ENCODE results near the gene TMEM185B.
"Not testable (repeated sequence)": the region's sequence is repeated elsewhere in the genome, so short reads cannot be mapped to it uniquely, and the experiment has no call there.

Gene TMEM185B

DNA sequence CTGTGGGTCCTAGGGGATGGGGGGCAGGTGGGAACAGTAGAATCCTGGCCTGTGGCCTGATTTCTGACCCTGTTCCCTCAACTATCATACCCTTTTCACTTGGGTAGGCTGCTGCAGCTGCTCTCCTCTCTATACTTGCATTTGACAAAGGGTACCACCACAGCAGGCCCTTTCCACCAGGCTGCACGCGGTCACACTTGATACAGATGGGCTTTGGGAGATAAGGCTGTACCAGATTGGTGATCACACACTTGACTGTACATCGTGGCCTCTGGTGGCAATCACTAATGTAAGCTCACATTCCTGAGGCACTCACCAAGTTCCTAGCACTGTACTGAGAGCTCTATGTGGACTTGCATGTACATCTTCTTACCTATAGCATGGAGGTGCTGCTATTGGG, 27.9 kb upstream of the TMEM185B start:
- no peak for DNase-seq (ENCODE audit: low read depth)

DNA sequence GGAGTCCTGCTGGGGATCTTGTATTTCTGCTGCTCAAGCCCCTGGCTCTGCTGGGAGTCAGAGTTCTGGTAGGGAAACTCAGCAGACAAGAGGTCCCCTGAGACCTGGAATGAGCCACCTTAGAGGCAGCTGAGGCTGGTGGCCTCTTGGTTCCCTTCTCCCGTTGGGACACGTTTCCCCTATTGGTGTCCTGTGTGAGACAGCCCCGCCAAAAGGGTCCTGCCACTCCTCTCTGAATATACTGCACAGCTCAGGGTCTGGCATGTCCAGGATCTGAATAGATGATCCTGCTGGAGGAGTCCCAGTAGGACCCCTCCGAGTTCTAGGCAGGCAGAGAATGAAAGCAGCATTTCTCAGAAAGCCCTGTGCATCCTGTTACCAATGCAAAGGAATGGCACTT, 27.4 kb upstream of the TMEM185B start:
- no peak for DNase-seq (ENCODE audit: low read depth)

DNA sequence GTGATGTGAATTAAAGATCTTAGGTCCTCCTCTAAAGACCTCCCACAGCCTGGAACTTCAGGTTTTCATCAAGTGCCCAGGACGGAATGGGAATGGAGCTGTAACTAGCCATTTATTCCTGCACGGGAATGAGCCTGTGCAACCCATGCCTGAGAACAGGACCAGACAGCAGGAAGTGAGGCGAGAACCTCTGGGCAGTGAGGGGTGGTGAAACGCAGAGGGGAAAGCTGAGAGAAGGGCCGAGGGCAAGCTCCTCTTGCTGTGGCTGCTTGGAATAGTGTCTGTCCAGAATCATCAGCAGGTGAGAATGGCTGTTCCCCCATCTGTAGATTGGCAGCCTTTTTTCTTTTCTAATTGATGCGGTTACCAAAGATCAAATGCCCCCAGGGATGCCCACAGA, 24.7 kb upstream of the TMEM185B start:
- no peak for DNase-seq (ENCODE audit: low read depth)

- no peak for DNase-seq (ENCODE audit: low read depth)
Observed at GRCh38 chr2:120246546-120247300, 23.5 kb upstream of the TMEM185B start.

DNA sequence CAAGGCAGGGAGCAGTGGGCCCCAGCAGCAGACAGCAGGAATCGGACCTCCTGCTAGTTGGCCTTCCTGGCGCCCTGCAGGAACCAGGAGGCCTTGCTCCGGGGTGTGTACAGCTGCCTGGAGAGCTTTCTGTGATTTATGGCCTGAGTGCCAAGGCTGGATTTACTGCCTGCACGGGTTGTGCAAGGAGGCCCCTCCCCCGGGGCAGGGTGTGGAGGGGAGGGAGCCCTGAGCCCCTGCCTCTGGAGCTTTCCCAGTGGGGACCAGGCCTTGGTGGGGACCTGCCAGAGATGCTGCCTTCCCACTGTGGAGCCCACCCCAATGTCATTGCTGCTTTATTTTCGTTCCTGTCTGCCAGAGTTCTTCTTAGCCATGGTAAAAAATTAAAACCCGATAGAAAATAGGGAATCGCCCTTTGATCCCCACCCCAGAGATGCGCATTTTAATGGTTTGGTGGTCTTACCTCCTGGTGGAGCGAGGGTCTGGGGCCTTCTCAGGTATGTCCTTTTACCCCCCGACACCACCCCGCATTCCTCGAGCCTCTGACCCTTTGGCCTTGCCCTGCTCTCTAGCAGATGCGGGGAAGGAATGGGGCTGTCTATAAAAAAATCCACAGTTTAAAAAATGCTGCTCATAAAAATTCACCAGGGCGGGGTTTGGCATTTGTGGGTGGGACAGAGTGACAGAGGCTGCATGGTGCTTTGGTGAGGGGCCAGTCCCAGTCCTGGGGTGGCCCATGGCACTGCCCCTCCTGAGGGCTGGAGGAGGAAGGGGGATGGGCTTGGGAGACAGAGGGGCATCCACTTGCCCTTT, 22.5 kb upstream of the TMEM185B start:
- no peak for DNase-seq (ENCODE audit: low read depth)

DNA sequence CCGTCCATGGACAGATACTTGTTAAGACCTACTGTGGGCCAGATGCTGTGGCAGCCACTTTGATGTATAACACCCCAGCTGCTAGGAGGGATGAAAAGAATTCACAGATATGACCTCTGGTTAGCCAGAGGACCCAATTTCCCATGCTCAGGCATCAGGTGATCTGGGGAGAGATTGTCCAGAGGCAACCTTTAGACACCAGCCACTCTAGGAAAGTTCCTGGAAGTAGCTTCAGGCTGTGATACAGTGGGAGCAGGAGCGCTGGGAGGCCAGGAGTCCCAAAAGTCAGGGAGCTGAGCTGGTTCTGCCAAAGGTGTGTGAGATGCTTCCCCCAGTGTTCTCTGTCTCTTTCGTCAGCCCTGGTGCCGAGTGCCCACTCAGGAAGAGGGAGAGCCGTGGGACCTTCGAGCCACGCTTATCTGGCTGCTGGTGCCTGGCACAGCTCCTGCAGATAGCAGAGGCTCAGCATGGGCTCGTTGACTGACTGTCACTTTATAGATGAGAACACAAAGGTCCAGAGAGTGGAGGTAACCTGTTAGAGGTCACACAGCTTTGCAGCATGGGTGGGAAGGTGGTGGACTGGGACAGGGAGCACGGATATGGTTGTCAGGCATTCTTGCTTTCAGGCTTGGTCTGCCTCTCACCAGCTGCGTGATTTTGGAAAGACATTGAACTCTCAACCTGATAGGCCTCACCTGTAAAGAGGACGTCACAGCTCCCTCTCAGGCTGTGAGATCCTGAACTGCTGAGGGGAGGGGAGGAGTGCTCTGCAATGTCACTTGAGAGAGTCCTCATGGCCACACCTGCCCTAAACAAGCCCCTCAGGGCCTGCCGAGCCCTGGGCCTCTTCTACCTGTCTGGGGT, 21.7 kb upstream of the TMEM185B start:
- no peak for DNase-seq (ENCODE audit: low read depth)

GRCh38 chr2:120243875-120244553, 20.8 kb upstream of the TMEM185B start:
- DNase-seq (ENCODE audit: low read depth): no peak

DNA sequence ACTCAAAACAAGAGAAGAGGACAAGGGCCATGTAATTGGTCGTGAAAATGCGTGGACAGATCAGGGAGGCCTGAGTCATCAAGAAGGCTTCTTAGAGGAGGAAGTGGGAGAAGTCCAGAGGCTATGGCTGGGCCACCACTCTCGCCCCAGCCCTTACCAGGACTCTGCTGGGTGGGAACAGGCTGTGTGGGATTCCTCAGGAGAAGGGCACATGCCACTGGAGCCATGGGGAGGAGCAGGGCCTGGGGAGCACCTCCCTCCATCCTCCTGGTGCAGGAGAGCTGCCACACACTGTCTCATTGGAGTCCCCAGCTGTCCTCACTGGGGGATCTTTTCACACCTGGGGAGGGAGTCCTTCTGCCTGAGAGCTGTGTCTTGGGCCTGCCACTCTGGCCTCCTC, 20.0 kb upstream of the TMEM185B start:
- no peak for DNase-seq (ENCODE audit: low read depth)

GRCh38 chr2:120241684-120242083, 18.5 kb upstream of the TMEM185B start:
- DNase-seq (ENCODE audit: low read depth): no peak

- DNase-seq (ENCODE audit: low read depth): no peak
Observed at GRCh38 chr2:120240901-120241429, 17.8 kb upstream of the TMEM185B start.

- DNase-seq (ENCODE audit: low read depth): no peak
Observed at GRCh38 chr2:120239488-120240287, 16.5 kb upstream of the TMEM185B start.

- DNase-seq (ENCODE audit: low read depth): no peak
Observed at GRCh38 chr2:120238728-120239487, 15.7 kb upstream of the TMEM185B start.

- no peak for DNase-seq (ENCODE audit: low read depth)
Observed at GRCh38 chr2:120237491-120237902, 14.3 kb upstream of the TMEM185B start.

DNA sequence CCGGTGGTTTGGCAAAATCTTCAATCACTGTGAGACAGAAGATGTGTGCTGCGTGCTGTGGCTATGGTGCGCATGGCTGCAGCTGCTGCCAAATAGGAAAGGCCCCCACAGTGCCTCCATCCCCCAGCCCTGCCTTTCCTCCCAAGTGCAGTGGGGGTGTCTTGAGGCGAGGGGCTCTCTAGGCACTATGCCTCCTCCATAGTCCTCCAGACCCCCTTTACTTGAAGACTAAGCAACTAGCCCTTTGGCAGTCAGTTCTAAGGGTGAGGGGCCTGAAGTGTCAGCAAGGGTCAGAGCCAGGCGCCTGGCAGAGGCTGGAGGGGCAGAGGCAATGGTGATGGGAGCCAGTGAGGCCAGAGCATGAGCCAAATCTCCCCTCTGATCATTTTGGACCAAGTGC, 13.6 kb upstream of the TMEM185B start:
- no peak for DNase-seq (ENCODE audit: low read depth)

DNA sequence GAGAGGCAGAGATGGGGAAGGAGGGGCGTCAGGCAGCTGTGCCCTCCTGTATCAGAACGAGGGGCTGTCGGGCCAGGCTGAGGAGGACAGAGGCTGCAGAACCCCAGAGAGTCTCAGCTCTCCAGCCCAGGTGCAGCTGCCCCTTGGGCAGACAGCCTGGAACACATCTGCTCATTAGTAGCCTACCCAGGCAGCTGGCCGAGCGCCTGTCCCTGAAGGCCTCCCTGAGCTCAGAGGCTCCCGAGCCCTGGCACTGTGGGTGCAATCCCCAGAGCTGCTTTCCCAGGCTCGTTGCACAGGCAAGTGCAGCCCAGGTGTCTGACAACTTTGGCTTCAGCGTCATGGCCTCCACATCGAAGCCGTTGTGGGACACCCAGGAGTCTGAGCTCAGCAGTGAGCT, 13.1 kb upstream of the TMEM185B start:
- no peak for DNase-seq (ENCODE audit: low read depth)

DNA sequence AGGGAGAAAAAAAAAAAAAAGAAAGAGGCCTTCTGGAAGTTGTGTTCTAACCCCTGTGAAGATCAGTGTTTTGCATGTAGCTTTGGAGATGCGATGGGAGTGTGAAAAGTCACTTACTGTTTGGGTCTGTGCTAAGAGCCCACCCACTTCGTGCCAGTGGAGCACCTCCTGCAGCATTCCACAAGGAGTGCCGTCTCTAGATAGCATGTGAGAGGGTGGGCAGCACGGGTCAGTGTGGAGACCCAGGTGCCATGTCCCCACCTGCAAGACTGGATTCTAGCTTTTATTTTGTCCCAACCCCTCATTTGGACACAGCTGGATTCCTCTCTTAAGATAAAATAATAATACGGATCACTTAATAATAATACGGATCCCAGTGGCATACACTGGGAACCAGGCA, 12.5 kb upstream of the TMEM185B start:
- no peak for DNase-seq (ENCODE audit: low read depth)

DNA sequence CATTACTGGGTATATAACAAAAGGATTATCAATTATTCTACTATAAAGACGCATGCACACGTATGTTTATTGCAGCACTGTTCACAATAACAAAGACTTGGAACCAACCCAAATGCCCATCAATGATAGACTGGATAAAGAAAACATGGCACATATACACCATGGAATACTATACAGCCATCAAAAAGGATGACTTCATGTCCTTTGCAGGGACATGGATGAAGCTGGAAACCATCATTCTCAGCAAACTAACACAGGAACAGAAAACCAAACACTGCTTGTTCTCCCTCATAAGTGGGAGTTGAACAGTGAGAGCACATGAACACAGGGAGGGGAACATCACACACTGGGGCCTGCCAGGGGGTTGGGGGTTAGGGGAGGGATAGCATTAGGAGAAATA, 12.0 kb upstream of the TMEM185B start:
- DNase-seq (ENCODE audit: low read depth): not testable (repeated sequence)

- DNase-seq (ENCODE audit: low read depth): no peak
Observed at GRCh38 chr2:120233292-120233691, 10.1 kb upstream of the TMEM185B start.

GRCh38 chr2:120231974-120232635, 8.9 kb upstream of the TMEM185B start:
- DNase-seq (ENCODE audit: low read depth): peak; percentile 44
